Natural killer cell (primary cell): Measurements from ENCODE around the gene WDR35. TPM values are rescaled to one million over a fixed set of nuclear protein-coding genes. Genes with fewer than 3 reads are reported as not detected.

ENCODE experiments used
- ATAC-seq, 3 donors: fragments of 150-1000 bp in 2 of 3; fragments of 200-7000 bp in 1 of 3; cut with Tn5 transposase; 1 replicate in 1 of 3; 2 replicates in 2 of 3; pipeline ENCODE4 v1.10.0; 2021; ENCODE audit warnings: mild to moderate bottlenecking in 2 of 3, moderate library complexity in 2 of 3
- DNase-seq, 2 donors: peaks; one replicate each; pipeline versions ENCODE4 v3.0.0 to v3.0.0-alpha.2; 2013 to 2021; ENCODE audit warnings: mixed read lengths in 1 of 2
- H3K27ac ChIP-seq: one replicate; pipeline ENCODE4 v1.5.1; 2013; ENCODE audit warnings: mild to moderate bottlenecking, low read length
- H3K27me3 ChIP-seq: one replicate; pipeline ENCODE4 v1.6.1; 2013; ENCODE audit warnings: low read length; ENCODE audit not compliant: control insufficient read depth, insufficient read depth
- H3K36me3 ChIP-seq: one replicate; pipeline ENCODE4 v1.6.1; 2013; ENCODE audit warnings: low read length; ENCODE audit not compliant: control insufficient read depth, insufficient read depth
- H3K4me1 ChIP-seq: one replicate; pipeline ENCODE4 v1.6.1; 2013; ENCODE audit warnings: low read length; ENCODE audit not compliant: control insufficient read depth, insufficient read depth
- H3K4me3 ChIP-seq: one replicate; pipeline ENCODE4 v1.5.1; 2013; ENCODE audit warnings: low read length
- H3K9me3 ChIP-seq: one replicate; pipeline ENCODE4 v1.6.1; 2013; ENCODE audit warnings: low read length; ENCODE audit not compliant: control insufficient read depth, insufficient read depth
- H3K27ac Mint-ChIP-seq, 2 donors: one replicate each; pipeline ENCODE4 v1.8.0; 2022; ENCODE audit warnings: mild to moderate bottlenecking in 2 of 2, mixed read lengths in 2 of 2, moderate library complexity in 1 of 2
- H3K27me3 Mint-ChIP-seq, 2 donors: one replicate each; pipeline ENCODE4 v1.8.0; 2022; ENCODE audit warnings: low read depth in 2 of 2, mixed read lengths in 2 of 2
- H3K36me3 Mint-ChIP-seq: one replicate; pipeline ENCODE4 v1.8.0; 2022; ENCODE audit warnings: mixed read lengths
- H3K4me1 Mint-ChIP-seq, 2 donors: one replicate each; pipeline ENCODE4 v1.8.0; 2022; ENCODE audit warnings: mixed read lengths in 2 of 2
- H3K4me3 Mint-ChIP-seq: one replicate; pipeline ENCODE4 v1.8.0; 2022; ENCODE audit warnings: mild to moderate bottlenecking, moderate library complexity, mixed read lengths
- H3K9me3 Mint-ChIP-seq, 2 donors: one replicate each; pipeline ENCODE4 v1.8.0; 2022; ENCODE audit warnings: mixed read lengths in 2 of 2
- CTCF ChIP-seq: fragments of 200-600 bp; IDR thresholded peaks from one replicate; pipeline ENCODE4 v1.8.0; 2022; ENCODE audit warnings: antibody characterized with exemption
- WGBS: methylation state at CpG from one replicate; pipeline ENCODE4 v1.1.7; 2013; ENCODE audit warnings: missing lambda C conversion rate; ENCODE audit not compliant: insufficient coverage; 5-methylcytosine and 5-hydroxymethylcytosine counted together
- intact Hi-C: fragments of 100-400 bp; cut with micrococcal nuclease; formaldehyde crosslinking; loops from one replicate; pipeline ENCODE4 v1.14.2; 2022
- total RNA-seq, 4 donors: library from RNA; stranded (reverse); fragments of 120-200 nt in 1 of 4; gene quantifications; one replicate each; pipeline versions ENCODE4 v1.2.3 to v1.2.4, GENCODE V29; 2013 to 2022

Gene WDR35
- total RNA-seq, 3 donors from 2014 or later (not counting 1 experiment from before 2014, with no cell fraction given) = 5.8 to 8.3 (median 7.7) TPM

DNA sequence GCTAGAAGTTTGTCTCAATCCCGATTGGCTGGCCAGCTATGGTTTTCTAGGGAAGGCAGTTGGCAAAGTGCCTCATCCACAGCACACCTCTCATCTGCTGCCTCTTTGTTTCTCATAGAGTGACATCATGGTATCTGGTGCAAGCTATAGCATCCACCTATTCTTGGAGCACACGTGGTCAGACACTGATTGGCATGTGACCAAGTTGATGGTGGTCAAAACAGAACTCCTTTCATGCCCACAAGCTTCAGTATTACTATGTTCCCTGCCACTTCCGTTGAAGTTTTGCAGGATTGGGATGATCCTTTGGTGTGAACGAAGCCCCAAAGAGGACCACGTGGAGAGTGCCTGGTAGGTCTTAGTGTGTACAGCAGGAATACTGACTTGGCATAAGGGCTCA, 116.9 kb downstream of the WDR35 start:
- no peaks in the 10 kb centered on the region for H3K27me3 Mint-ChIP-seq
- no peaks in the 10 kb centered on the region for H3K27me3 ChIP-seq
- peaks cover 20% of the 10 kb centered on the region for H3K4me1 ChIP-seq
- no peaks in the 10 kb centered on the region for H3K9me3 Mint-ChIP-seq
- no peak for TF ChIP-seq CTCF
- ATAC-seq (no peak), DNase-seq (no peak)
- intact Hi-C loops = no loop called here
- H3K36me3 ChIP-seq = peaks cover 3% of the 10 kb centered on the region
- H3K4me3 Mint-ChIP-seq = no peak overlapping the region
- 83% methylated on average over 5 of the region's 5 CpGs for WGBS
- H3K27ac Mint-ChIP-seq = no peak overlapping the region
- no peak overlapping the region for H3K27ac ChIP-seq
- H3K36me3 Mint-ChIP-seq = no peaks in the 10 kb centered on the region
- no peaks in the 10 kb centered on the region for H3K9me3 ChIP-seq
- no peak overlapping the region for H3K4me3 ChIP-seq
- H3K4me1 Mint-ChIP-seq = peaks cover 22 to 31% of the 10 kb centered on the region in 2 donors

DNA sequence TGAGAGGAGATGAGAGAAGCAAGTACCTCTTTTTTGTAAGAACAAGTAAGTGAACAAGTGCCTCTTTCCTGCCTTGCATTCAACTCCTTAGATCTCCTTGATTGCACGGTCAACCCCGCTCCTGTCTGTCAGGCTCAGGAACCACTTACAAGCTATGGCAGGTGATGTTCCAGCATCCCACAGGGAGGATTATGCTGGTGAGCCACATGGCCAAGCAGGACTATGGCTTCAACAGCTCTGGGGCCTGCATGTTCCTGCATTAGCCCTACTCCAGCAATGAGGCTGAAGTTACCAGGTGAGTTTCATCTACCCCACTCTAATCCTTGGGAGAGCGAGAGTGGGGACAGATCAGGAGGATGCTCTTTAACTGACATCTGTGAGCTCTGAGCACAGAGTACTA, 117.6 kb downstream of the WDR35 start:
- intact Hi-C loops = no loop called here
- Histone ChIP-seq H3K4me3 (no peak overlapping the region), H3K36me3 (peaks cover 3% of the 10 kb centered on the region), H3K4me1 (peaks cover 20% of the 10 kb centered on the region), H3K27ac (no peak overlapping the region), H3K27me3 (no peaks in the 10 kb centered on the region), H3K9me3 (no peaks in the 10 kb centered on the region)
- no peak overlapping the region for H3K4me3 Mint-ChIP-seq
- ATAC-seq = no peak
- WGBS = 79% methylated on average over 3 of the region's 3 CpGs
- no peaks in the 10 kb centered on the region for H3K36me3 Mint-ChIP-seq
- peak overlapping the region; percentile 20 to 26 for H3K27ac Mint-ChIP-seq
- peaks cover 25 to 33% of the 10 kb centered on the region in 2 donors for H3K4me1 Mint-ChIP-seq
- no peak for DNase-seq
- TF ChIP-seq CTCF = no peak
- no peaks in the 10 kb centered on the region for H3K27me3 Mint-ChIP-seq
- H3K9me3 Mint-ChIP-seq = no peaks in the 10 kb centered on the region

DNA sequence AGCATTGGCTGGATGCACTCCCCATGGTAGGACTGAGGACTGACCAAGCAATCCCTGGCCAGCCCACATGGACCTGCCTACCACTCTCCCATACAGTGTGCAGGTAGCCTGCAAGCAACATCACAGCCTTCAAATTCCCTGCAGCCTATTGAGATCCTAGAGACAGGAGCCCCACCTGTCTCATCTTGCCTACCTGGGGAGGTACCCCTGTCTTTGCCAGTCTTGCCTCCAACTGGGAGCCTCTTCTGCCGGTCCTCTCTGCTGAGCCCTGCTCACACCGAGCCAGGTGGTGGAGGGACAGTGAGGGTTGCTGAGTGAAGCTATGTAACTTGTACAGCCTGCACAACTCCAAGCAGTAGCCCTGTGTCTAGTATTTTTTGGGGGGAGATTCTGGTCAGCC, 118.1 kb downstream of the WDR35 start:
- Histone ChIP-seq H3K27ac (no peak overlapping the region), H3K9me3 (no peaks in the 10 kb centered on the region), H3K4me3 (no peak overlapping the region), H3K36me3 (peaks cover 3% of the 10 kb centered on the region), H3K27me3 (no peaks in the 10 kb centered on the region), H3K4me1 (peaks cover 20% of the 10 kb centered on the region)
- intact Hi-C loops = no loop called here
- Mint-ChIP-seq H3K36me3 (no peaks in the 10 kb centered on the region), H3K27me3 (no peaks in the 10 kb centered on the region), H3K9me3 (no peaks in the 10 kb centered on the region), H3K27ac (peak overlapping the region; percentile 20 to 26), H3K4me3 (no peak overlapping the region), H3K4me1 (peaks cover 25 to 33% of the 10 kb centered on the region in 2 donors)
- DNase-seq = no peak
- ATAC-seq = no peak
- WGBS = 97% methylated on average over 2 of the region's 2 CpGs
- no peak for TF ChIP-seq CTCF

DNA sequence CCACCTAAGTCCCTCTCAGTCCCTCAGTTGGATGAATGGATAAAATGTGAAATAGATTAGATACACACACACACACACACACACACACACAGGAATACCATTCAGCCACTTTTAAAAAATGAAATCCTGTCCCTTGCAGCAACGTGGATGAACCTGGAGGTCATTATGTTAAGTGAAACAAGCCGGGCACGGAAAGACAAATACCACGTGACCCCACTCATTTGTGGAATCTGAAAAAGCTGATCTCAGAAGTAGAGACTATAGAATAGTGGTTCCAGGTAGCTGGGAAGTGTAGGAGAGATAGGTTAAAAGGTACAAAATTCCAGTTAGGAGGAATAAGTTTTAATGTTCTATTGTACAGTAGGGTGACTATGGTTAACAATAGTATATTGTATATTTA, 119.1 kb downstream of the WDR35 start:
- Mint-ChIP-seq H3K9me3 (no peaks in the 10 kb centered on the region), H3K27ac (no peak overlapping the region), H3K4me3 (no peak overlapping the region), H3K36me3 (no peaks in the 10 kb centered on the region), H3K4me1 (peaks cover 25 to 33% of the 10 kb centered on the region in 2 donors), H3K27me3 (no peaks in the 10 kb centered on the region)
- TF ChIP-seq CTCF = no peak
- Histone ChIP-seq H3K27ac (no peak overlapping the region), H3K36me3 (no peaks in the 10 kb centered on the region), H3K4me3 (no peak overlapping the region), H3K4me1 (peaks cover 20% of the 10 kb centered on the region), H3K9me3 (no peaks in the 10 kb centered on the region), H3K27me3 (no peaks in the 10 kb centered on the region)
- 84% methylated on average over 4 of the region's 4 CpGs for WGBS
- intact Hi-C loops = no loop called here
- DNase-seq (no peak), ATAC-seq (no peak)
